Neural progenitor cell (in vitro differentiated cells): Measurements from ENCODE around the gene ABCG5. TPM values are rescaled to one million over a fixed set of nuclear protein-coding genes. Genes with fewer than 3 reads are reported as not detected.
A peak's percentile ranks its signal among the peaks of the same experiment; 100 is the strongest.

Source experiments
- DNase-seq: peaks from one replicate; pipeline ENCODE4 v3.0.0-alpha.2; 2016; ENCODE audit warnings: low spot score
- H2AFZ ChIP-seq: fragments of 200-600 bp; sonication (generic); replicated peaks from 2 replicates; pipeline ENCODE4 v1.6.1; 2016; ENCODE audit warnings: antibody characterized with exemption
- H3F3A ChIP-seq: fragments of 200-600 bp; sonication (generic); 2 replicates; pipeline ENCODE4 v1.6.1; 2016; ENCODE audit warnings: antibody characterized with exemption, low read depth
- H3K27ac ChIP-seq: fragments of 200-600 bp; sonication (generic); 2 replicates; pipeline ENCODE4 v1.5.1; 2016; ENCODE audit warnings: mild to moderate bottlenecking
- H3K27me3 ChIP-seq: fragments of 200-600 bp; sonication (generic); 2 replicates; pipeline ENCODE4 v1.6.1; 2016; ENCODE audit warnings: mild to moderate bottlenecking, moderate library complexity
- H3K36me3 ChIP-seq: fragments of 200-600 bp; sonication (generic); 2 replicates; pipeline ENCODE4 v1.5.1; 2016
- H3K4me1 ChIP-seq: fragments of 200-600 bp; sonication (generic); 2 replicates; pipeline ENCODE4 v1.6.1; 2016; ENCODE audit warnings: mixed run types
- H3K4me2 ChIP-seq: fragments of 200-600 bp; sonication (generic); 2 replicates; pipeline ENCODE4 v1.6.1; 2016
- H3K4me3 ChIP-seq: fragments of 200-600 bp; sonication (generic); 2 replicates; pipeline ENCODE4 v1.5.1; 2016
- H3K79me2 ChIP-seq: fragments of 200-600 bp; sonication (generic); 2 replicates; pipeline ENCODE4 v1.6.1; 2016; ENCODE audit warnings: low read depth
- H3K9ac ChIP-seq: fragments of 200-600 bp; sonication (generic); 2 replicates; pipeline ENCODE4 v1.6.1; 2016
- H3K9me3 ChIP-seq: fragments of 200-600 bp; sonication (generic); 2 replicates; pipeline ENCODE4 v1.5.1; 2016; ENCODE audit warnings: low read depth
- H4K20me1 ChIP-seq: fragments of 200-600 bp; sonication (generic); 2 replicates; pipeline ENCODE4 v1.6.1; 2016; ENCODE audit warnings: low read depth
- H3K27ac Mint-ChIP-seq: 3 replicates; pipeline ENCODE4 v1.8.0; 2021; ENCODE audit warnings: mixed read lengths
- H3K27me3 Mint-ChIP-seq: 2 replicates; pipeline ENCODE4 v1.8.0; 2022; ENCODE audit warnings: low read depth, mild to moderate bottlenecking, inconsistent platforms, moderate library complexity, mixed read lengths; ENCODE audit not compliant: insufficient read depth
- H3K36me3 Mint-ChIP-seq: 3 replicates; pipeline ENCODE4 v1.8.0; 2021; ENCODE audit warnings: mixed read lengths
- H3K4me1 Mint-ChIP-seq: 3 replicates; pipeline ENCODE4 v1.8.0; 2021; ENCODE audit warnings: mixed read lengths
- H3K4me3 Mint-ChIP-seq: 3 replicates; pipeline ENCODE4 v1.8.0; 2021; ENCODE audit warnings: mild to moderate bottlenecking, moderate library complexity, mixed read lengths
- H3K9me3 Mint-ChIP-seq: 3 replicates; pipeline ENCODE4 v1.8.0; 2020; ENCODE audit warnings: mixed read lengths
- EZH2 ChIP-seq: fragments of 200-600 bp; sonication (generic); IDR thresholded peaks from 2 replicates; pipeline ENCODE4 v1.6.1; 2017; ENCODE audit warnings: antibody characterized with exemption, mild to moderate bottlenecking, moderate library complexity
- EZH2phosphoT487 ChIP-seq: fragments of 200-600 bp; sonication (generic); IDR thresholded peaks from 2 replicates; pipeline ENCODE4 v1.6.1; 2017; ENCODE audit warnings: antibody characterized with exemption
- total RNA-seq: library from RNA; depleted of rRNA; stranded (reverse); fragments of >200 nt; gene quantifications from 2 replicates; pipeline ENCODE4 v1.2.3, GENCODE V29; 2015; ENCODE audit warnings: low replicate concordance
- TF ChIP-seq, protein P1 (sequence below): fragments of 200-600 bp; sonication (generic); IDR thresholded peaks from 2 replicates; pipeline ENCODE4 v1.5.1; 2017; ENCODE audit warnings: antibody characterized with exemption, mild to moderate bottlenecking

The ABCG5 gene
- total RNA-seq, 1 donor from 2014 or later, result not detected

DNA sequence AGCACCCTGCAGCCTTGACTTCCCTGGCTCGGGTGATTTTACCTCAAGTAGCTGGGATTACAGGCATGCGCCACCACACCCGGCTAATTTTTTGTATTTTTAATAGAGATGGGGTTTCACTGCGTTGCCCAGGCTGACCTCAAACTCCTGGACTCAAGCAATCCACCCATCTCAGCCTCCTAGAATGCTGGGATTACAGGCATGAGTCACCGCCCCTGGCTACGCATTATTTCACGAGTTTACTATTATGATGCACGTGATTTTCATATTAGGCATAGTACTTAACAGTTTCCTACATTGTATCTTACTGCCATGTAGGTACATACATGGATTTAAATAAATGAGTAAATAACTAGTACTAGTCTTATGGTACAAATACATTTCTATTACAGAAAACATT is 60.4 kb downstream of the ABCG5 start:
- DNase-seq, result no peak

DNA sequence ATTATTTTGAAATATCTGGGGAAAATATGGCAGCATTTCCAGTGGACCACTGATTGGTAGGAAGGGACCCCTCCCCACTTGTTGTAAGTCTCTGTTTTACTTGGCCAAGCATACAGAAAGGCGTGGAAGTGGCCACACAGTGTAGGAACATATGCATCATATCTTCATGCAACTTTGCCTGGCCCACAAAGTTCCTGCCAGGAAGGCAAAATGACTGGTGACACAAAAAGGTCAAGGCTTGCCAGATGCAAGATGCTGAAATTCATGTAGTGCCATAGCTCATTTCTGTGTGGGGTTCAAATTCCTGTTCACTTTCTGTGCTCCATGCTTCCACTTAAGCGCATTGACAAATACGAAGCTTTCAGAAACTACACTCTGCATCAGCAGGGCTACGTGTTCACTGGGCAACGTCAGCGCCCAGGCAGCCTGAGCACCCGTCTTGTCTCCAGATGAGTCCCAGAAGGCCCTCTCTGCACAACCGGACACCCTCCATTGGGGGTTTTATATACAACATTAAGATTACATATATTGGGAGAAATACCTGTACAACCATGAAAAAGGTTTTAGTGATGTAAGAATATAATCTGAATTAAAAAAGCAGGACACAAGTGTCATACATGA is 61.2 kb downstream of the ABCG5 start:
- H3K4me3 Mint-ChIP-seq, result no peak overlapping the region
- H3F3A ChIP-seq, result peaks cover 4% of the 10 kb centered on the region
- no peaks in the 10 kb centered on the region for H3K27me3 ChIP-seq
- no peak overlapping the region for H3K27ac Mint-ChIP-seq
- H3K4me1 Mint-ChIP-seq, result peaks cover 7% of the 10 kb centered on the region
- H3K4me1 ChIP-seq, result no peaks in the 10 kb centered on the region
- TF ChIP-seq, protein P1, sequence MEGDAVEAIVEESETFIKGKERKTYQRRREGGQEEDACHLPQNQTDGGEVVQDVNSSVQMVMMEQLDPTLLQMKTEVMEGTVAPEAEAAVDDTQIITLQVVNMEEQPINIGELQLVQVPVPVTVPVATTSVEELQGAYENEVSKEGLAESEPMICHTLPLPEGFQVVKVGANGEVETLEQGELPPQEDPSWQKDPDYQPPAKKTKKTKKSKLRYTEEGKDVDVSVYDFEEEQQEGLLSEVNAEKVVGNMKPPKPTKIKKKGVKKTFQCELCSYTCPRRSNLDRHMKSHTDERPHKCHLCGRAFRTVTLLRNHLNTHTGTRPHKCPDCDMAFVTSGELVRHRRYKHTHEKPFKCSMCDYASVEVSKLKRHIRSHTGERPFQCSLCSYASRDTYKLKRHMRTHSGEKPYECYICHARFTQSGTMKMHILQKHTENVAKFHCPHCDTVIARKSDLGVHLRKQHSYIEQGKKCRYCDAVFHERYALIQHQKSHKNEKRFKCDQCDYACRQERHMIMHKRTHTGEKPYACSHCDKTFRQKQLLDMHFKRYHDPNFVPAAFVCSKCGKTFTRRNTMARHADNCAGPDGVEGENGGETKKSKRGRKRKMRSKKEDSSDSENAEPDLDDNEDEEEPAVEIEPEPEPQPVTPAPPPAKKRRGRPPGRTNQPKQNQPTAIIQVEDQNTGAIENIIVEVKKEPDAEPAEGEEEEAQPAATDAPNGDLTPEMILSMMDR, result no peak
- no peak for TF ChIP-seq EZH2
- no peak for TF ChIP-seq EZH2phosphoT487
- H3K36me3 Mint-ChIP-seq, result peaks cover 11% of the 10 kb centered on the region
- H3K9ac ChIP-seq, result no peak overlapping the region
- H3K27me3 Mint-ChIP-seq, result no peaks in the 10 kb centered on the region
- H3K4me2 ChIP-seq, result no peak overlapping the region
- H3K9me3 Mint-ChIP-seq, result no peaks in the 10 kb centered on the region
- no peak for DNase-seq
- H3K27ac ChIP-seq, result no peak overlapping the region
- H3K79me2 ChIP-seq, result no peaks in the 10 kb centered on the region
- no peaks in the 10 kb centered on the region for H4K20me1 ChIP-seq
- H3K36me3 ChIP-seq, result no peaks in the 10 kb centered on the region
- no peak overlapping the region for H3K4me3 ChIP-seq
- no peaks in the 10 kb centered on the region for H3K9me3 ChIP-seq
- no peak overlapping the region for H2AFZ ChIP-seq

More for the DNA sequence above, 60.4 kb downstream of the ABCG5 start:
- Histone ChIP-seq H3K79me2 (no peaks in the 10 kb centered on the region), H3K27ac (no peak overlapping the region), H3K27me3 (no peaks in the 10 kb centered on the region), H3K4me1 (no peaks in the 10 kb centered on the region), H3K9me3 (no peaks in the 10 kb centered on the region), H4K20me1 (no peaks in the 10 kb centered on the region), H3K4me3 (no peak overlapping the region), H3K4me2 (no peak overlapping the region), H3F3A (peaks cover 4% of the 10 kb centered on the region), H3K36me3 (no peaks in the 10 kb centered on the region), H2AFZ (no peak overlapping the region), H3K9ac (no peak overlapping the region)
- Mint-ChIP-seq H3K9me3 (no peaks in the 10 kb centered on the region), H3K4me3 (no peak overlapping the region), H3K4me1 (peaks cover 7% of the 10 kb centered on the region), H3K27me3 (no peaks in the 10 kb centered on the region), H3K27ac (no peak overlapping the region), H3K36me3 (peaks cover 11% of the 10 kb centered on the region)
- TF ChIP-seq EZH2phosphoT487, result no peak
- TF ChIP-seq EZH2, result no peak

DNA sequence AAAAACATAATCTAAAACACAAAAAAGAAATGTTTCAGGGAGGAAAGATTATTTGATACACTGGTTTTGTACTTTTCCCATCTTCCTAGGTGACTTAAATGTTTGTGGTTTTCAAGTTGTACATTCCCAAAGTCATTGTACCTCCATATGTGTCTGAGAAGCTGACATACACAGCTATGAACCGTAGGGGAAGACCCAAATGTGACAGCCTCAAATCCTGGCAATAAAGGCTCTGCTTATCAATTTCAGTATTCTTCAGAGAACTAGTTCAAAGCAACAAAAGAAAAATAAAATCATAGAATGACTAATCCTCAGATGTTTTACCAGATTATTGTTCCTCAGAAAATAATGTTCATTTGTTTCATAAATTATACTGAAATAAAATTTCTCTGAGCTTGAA is 62.3 kb downstream of the ABCG5 start:
- H3K36me3 ChIP-seq, result no peaks in the 10 kb centered on the region
- H3K4me1 Mint-ChIP-seq, result peaks cover 7% of the 10 kb centered on the region
- H3K27me3 Mint-ChIP-seq, result no peaks in the 10 kb centered on the region
- TF ChIP-seq, protein P1, result no peak
- TF ChIP-seq EZH2, result no peak
- no peak for TF ChIP-seq EZH2phosphoT487
- peaks cover 4% of the 10 kb centered on the region for H3F3A ChIP-seq
- no peak overlapping the region for H3K4me3 ChIP-seq
- no peak overlapping the region for H2AFZ ChIP-seq
- H3K4me2 ChIP-seq, result no peak overlapping the region
- H3K4me1 ChIP-seq, result no peaks in the 10 kb centered on the region
- H3K4me3 Mint-ChIP-seq, result no peak overlapping the region
- H3K9me3 ChIP-seq, result no peaks in the 10 kb centered on the region
- H3K9ac ChIP-seq, result no peak overlapping the region
- no peaks in the 10 kb centered on the region for H3K79me2 ChIP-seq
- no peak for DNase-seq
- no peak overlapping the region for H3K27ac ChIP-seq
- peaks cover 10% of the 10 kb centered on the region for H3K36me3 Mint-ChIP-seq
- H3K27ac Mint-ChIP-seq, result no peak overlapping the region
- H3K27me3 ChIP-seq, result no peaks in the 10 kb centered on the region
- H4K20me1 ChIP-seq, result no peaks in the 10 kb centered on the region
- H3K9me3 Mint-ChIP-seq, result no peaks in the 10 kb centered on the region

DNA sequence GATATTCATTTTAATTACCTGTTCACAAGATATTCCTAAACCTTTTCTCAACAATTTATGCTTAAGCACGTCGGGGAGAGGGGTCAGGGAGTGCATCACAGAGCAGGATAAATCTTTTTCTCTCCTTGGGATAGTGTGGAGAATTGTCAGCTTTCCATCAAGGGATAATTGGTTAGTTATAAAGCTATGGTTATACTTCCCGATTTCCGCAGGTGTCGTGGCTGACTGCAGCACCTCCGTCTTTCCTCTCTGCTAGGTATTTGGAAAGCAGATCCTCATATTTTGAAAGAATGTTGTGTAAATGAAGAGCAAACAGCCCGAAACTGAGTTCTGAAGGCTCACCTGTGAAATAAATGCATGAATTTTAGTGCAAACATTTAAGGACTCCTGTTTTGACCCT is 64.0 kb downstream of the ABCG5 start:
- no peak for TF ChIP-seq EZH2
- TF ChIP-seq, protein P1, result no peak
- TF ChIP-seq EZH2phosphoT487, result no peak
- H3K9me3 ChIP-seq, result no peaks in the 10 kb centered on the region
- peak overlapping the region; percentile 82 for H3K4me2 ChIP-seq
- no peak for DNase-seq
- H4K20me1 ChIP-seq, result no peaks in the 10 kb centered on the region
- H3K4me3 Mint-ChIP-seq, result peak overlapping the region; percentile 96
- H3K27me3 Mint-ChIP-seq, result no peaks in the 10 kb centered on the region
- H3K27me3 ChIP-seq, result no peaks in the 10 kb centered on the region
- H2AFZ ChIP-seq, result peak overlapping the region; percentile 92
- H3K9me3 Mint-ChIP-seq, result no peaks in the 10 kb centered on the region
- H3K27ac Mint-ChIP-seq, result no peak overlapping the region
- no peaks in the 10 kb centered on the region for H3K36me3 ChIP-seq
- H3K4me1 Mint-ChIP-seq, result peaks cover 7% of the 10 kb centered on the region
- peak overlapping the region; percentile 69 for H3K4me3 ChIP-seq
- peak overlapping the region; percentile 44 for H3K9ac ChIP-seq
- H3K27ac ChIP-seq, result no peak overlapping the region
- H3K36me3 Mint-ChIP-seq, result no peaks in the 10 kb centered on the region
- peaks cover 4% of the 10 kb centered on the region for H3F3A ChIP-seq
- H3K79me2 ChIP-seq, result no peaks in the 10 kb centered on the region
- no peaks in the 10 kb centered on the region for H3K4me1 ChIP-seq
